ENCODE results near the gene MACROD2.

The MACROD2 gene

DNA sequence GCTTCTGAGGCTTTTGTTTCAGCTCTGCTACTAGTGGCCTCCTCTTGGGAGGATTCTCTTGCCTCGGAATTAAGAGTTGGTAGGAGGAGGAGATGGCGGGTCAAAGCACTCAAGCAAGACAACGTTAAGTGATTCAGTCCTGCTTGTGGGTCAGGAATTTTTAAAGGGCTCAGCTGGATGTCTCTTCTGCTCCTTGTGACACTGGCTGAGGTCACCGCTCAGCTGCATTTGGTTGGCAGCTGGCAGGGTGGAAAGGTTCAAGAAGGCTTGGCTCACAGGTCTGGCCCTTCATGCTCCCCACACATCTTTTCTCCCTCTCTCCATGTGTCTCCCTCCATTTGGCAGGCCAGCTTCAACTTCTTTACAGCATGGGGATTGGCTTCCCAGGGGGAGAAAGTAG, 1936.6 kb downstream of the MACROD2 start:
- no peak for ATAC-seq
- TF ChIP-seq, protein P1, sequence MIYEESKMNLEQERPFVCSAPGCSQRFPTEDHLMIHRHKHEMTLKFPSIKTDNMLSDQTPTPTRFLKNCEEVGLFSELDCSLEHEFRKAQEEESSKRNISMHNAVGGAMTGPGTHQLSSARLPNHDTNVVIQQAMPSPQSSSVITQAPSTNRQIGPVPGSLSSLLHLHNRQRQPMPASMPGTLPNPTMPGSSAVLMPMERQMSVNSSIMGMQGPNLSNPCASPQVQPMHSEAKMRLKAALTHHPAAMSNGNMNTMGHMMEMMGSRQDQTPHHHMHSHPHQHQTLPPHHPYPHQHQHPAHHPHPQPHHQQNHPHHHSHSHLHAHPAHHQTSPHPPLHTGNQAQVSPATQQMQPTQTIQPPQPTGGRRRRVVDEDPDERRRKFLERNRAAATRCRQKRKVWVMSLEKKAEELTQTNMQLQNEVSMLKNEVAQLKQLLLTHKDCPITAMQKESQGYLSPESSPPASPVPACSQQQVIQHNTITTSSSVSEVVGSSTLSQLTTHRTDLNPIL (CRISPR knock-in tag; IDR thresholded peaks at IDR 0.05; ENCODE audit: low read depth), result no peak
- TF ChIP-seq CSDC2 (CRISPR knock-in tag; IDR thresholded peaks at IDR 0.05), result no peak
- TF ChIP-seq PPARA (CRISPR knock-in tag; IDR thresholded peaks at IDR 0.05; ENCODE audit: borderline replicate concordance), result no peak
- no peak for TF ChIP-seq TOX (CRISPR knock-in tag; IDR thresholded peaks at IDR 0.05; ENCODE audit: borderline replicate concordance)
- no peak for TF ChIP-seq ZNF565 (CRISPR knock-in tag; conservative IDR thresholded peaks at IDR 0.05; ENCODE audit: low read depth)
- no peak for TF ChIP-seq TCF4 (CRISPR knock-in tag; IDR thresholded peaks at IDR 0.05; ENCODE audit: borderline replicate concordance)
- TF ChIP-seq, protein P2, sequence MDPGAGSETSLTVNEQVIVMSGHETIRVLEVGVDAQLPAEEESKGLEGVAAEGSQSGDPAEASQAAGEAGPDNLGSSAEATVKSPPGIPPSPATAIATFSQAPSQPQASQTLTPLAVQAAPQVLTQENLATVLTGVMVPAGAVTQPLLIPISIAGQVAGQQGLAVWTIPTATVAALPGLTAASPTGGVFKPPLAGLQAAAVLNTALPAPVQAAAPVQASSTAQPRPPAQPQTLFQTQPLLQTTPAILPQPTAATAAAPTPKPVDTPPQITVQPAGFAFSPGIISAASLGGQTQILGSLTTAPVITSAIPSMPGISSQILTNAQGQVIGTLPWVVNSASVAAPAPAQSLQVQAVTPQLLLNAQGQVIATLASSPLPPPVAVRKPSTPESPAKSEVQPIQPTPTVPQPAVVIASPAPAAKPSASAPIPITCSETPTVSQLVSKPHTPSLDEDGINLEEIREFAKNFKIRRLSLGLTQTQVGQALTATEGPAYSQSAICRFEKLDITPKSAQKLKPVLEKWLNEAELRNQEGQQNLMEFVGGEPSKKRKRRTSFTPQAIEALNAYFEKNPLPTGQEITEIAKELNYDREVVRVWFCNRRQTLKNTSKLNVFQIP (CRISPR knock-in tag; IDR thresholded peaks at IDR 0.05; ENCODE audit: borderline replicate concordance, low read depth), result no peak
- no peak for TF ChIP-seq ZNF70 (CRISPR knock-in tag; IDR thresholded peaks at IDR 0.05)
- no peak for TF ChIP-seq OSR1 (CRISPR knock-in tag; IDR thresholded peaks at IDR 0.05)
- TF ChIP-seq ISL1 (CRISPR knock-in tag; IDR thresholded peaks at IDR 0.05), result no peak
- TF ChIP-seq ZFP3 (CRISPR knock-in tag; IDR thresholded peaks at IDR 0.05), result no peak
- no peak for TF ChIP-seq BACH2 (CRISPR knock-in tag; IDR thresholded peaks at IDR 0.05; ENCODE audit: borderline replicate concordance)
- TF ChIP-seq, protein P3, sequence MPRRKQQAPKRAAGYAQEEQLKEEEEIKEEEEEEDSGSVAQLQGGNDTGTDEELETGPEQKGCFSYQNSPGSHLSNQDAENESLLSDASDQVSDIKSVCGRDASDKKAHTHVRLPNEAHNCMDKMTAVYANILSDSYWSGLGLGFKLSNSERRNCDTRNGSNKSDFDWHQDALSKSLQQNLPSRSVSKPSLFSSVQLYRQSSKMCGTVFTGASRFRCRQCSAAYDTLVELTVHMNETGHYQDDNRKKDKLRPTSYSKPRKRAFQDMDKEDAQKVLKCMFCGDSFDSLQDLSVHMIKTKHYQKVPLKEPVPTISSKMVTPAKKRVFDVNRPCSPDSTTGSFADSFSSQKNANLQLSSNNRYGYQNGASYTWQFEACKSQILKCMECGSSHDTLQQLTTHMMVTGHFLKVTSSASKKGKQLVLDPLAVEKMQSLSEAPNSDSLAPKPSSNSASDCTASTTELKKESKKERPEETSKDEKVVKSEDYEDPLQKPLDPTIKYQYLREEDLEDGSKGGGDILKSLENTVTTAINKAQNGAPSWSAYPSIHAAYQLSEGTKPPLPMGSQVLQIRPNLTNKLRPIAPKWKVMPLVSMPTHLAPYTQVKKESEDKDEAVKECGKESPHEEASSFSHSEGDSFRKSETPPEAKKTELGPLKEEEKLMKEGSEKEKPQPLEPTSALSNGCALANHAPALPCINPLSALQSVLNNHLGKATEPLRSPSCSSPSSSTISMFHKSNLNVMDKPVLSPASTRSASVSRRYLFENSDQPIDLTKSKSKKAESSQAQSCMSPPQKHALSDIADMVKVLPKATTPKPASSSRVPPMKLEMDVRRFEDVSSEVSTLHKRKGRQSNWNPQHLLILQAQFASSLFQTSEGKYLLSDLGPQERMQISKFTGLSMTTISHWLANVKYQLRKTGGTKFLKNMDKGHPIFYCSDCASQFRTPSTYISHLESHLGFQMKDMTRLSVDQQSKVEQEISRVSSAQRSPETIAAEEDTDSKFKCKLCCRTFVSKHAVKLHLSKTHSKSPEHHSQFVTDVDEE (CRISPR knock-in tag; IDR thresholded peaks at IDR 0.05), result no peak

DNA sequence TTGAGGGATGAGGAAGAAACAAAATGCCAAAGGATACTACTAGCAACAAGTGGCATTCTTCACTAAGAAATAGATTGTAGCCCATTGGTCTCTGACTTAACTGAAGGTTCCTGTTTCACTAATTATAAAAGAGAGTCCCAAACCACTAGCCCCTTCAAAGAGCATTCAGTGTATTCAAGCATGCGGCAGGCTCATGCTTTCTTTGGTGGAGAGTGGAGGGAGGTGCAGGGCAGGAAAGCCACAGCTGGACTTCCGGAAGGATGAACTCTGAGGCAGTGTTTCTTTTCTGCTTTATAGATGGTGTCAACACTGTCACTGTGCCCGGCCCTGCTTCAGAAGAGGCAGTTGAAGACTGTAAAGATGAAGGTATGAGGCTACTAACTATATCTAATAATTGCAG, 1941.9 kb downstream of the MACROD2 start:
- TF ChIP-seq, protein P4, sequence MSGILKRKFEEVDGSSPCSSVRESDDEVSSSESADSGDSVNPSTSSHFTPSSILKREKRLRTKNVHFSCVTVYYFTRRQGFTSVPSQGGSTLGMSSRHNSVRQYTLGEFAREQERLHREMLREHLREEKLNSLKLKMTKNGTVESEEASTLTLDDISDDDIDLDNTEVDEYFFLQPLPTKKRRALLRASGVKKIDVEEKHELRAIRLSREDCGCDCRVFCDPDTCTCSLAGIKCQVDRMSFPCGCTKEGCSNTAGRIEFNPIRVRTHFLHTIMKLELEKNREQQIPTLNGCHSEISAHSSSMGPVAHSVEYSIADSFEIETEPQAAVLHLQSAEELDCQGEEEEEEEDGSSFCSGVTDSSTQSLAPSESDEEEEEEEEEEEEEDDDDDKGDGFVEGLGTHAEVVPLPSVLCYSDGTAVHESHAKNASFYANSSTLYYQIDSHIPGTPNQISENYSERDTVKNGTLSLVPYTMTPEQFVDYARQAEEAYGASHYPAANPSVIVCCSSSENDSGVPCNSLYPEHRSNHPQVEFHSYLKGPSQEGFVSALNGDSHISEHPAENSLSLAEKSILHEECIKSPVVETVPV (CRISPR knock-in tag; IDR thresholded peaks at IDR 0.05), result no peak
- no peak for TF ChIP-seq TCF4 (CRISPR knock-in tag; IDR thresholded peaks at IDR 0.05; ENCODE audit: borderline replicate concordance)
- no peak for TF ChIP-seq GLIS3 (CRISPR knock-in tag; IDR thresholded peaks at IDR 0.05)
- TF ChIP-seq PPARA (CRISPR knock-in tag; IDR thresholded peaks at IDR 0.05; ENCODE audit: borderline replicate concordance), result no peak
- no peak for TF ChIP-seq RARB (CRISPR knock-in tag; IDR thresholded peaks at IDR 0.05)
- no peak for TF ChIP-seq CSDC2 (CRISPR knock-in tag; IDR thresholded peaks at IDR 0.05)
- no peak for TF ChIP-seq ZFP30 (CRISPR knock-in tag; IDR thresholded peaks at IDR 0.05)
- TF ChIP-seq, protein P3 (CRISPR knock-in tag; IDR thresholded peaks at IDR 0.05), result no peak
- TF ChIP-seq, protein P5, sequence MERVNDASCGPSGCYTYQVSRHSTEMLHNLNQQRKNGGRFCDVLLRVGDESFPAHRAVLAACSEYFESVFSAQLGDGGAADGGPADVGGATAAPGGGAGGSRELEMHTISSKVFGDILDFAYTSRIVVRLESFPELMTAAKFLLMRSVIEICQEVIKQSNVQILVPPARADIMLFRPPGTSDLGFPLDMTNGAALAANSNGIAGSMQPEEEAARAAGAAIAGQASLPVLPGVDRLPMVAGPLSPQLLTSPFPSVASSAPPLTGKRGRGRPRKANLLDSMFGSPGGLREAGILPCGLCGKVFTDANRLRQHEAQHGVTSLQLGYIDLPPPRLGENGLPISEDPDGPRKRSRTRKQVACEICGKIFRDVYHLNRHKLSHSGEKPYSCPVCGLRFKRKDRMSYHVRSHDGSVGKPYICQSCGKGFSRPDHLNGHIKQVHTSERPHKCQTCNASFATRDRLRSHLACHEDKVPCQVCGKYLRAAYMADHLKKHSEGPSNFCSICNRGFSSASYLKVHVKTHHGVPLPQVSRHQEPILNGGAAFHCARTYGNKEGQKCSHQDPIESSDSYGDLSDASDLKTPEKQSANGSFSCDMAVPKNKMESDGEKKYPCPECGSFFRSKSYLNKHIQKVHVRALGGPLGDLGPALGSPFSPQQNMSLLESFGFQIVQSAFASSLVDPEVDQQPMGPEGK (CRISPR knock-in tag; IDR thresholded peaks at IDR 0.05; ENCODE audit: borderline replicate concordance), result no peak
- no peak for TF ChIP-seq ARNTL (CRISPR knock-in tag; IDR thresholded peaks at IDR 0.05; ENCODE audit: borderline replicate concordance, low read depth)
- no peak for TF ChIP-seq ZFP3 (CRISPR knock-in tag; IDR thresholded peaks at IDR 0.05)
- TF ChIP-seq BACH2 (CRISPR knock-in tag; IDR thresholded peaks at IDR 0.05; ENCODE audit: borderline replicate concordance), result no peak
- no peak for TF ChIP-seq TOX (CRISPR knock-in tag; IDR thresholded peaks at IDR 0.05; ENCODE audit: borderline replicate concordance)
- TF ChIP-seq OSR1 (CRISPR knock-in tag; IDR thresholded peaks at IDR 0.05), result no peak
- TF ChIP-seq ISL1 (CRISPR knock-in tag; IDR thresholded peaks at IDR 0.05), result no peak
- ATAC-seq, result no peak
